ENCODE data around the gene STUM.

DNA sequence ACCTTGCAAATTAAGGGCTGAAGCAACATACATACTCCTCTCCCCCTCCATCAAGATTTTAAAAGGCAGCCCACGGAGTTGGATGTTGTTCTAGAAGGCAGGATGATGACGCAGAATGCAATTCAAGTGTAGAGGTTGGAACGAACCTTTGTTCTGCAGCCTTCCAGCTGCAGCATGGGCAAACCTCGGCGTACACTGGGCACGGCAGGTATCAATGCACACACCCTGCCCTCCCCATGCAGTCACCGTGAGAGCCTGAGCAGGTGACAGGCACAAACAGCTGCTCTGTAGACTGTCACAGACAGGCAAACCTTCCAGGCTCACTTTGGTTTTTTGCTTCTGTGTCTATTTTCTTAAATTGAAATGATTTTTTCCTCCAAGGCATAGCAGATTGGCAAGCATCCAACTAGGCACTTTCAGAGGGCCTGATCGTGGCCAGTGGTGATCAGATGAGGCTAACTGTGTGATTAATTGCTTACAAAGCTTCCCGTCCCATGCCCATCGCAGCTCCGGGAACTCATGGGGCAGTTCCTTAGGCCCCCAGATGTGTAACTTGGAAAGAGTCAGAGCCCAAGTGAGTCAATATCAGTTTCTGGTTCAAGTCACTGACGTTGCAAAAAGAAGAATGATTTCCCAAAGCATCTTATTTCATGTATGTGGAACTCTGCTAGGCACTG, 108.2 kb downstream of the STUM start:
- TF ChIP-seq, protein P1, sequence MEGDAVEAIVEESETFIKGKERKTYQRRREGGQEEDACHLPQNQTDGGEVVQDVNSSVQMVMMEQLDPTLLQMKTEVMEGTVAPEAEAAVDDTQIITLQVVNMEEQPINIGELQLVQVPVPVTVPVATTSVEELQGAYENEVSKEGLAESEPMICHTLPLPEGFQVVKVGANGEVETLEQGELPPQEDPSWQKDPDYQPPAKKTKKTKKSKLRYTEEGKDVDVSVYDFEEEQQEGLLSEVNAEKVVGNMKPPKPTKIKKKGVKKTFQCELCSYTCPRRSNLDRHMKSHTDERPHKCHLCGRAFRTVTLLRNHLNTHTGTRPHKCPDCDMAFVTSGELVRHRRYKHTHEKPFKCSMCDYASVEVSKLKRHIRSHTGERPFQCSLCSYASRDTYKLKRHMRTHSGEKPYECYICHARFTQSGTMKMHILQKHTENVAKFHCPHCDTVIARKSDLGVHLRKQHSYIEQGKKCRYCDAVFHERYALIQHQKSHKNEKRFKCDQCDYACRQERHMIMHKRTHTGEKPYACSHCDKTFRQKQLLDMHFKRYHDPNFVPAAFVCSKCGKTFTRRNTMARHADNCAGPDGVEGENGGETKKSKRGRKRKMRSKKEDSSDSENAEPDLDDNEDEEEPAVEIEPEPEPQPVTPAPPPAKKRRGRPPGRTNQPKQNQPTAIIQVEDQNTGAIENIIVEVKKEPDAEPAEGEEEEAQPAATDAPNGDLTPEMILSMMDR (IDR thresholded peaks at IDR 0.05): no peak
- TF ChIP-seq POLR2A (IDR thresholded peaks at IDR 0.05): no peak

All from adrenal gland (tissue), 5 donors.